SK-MEL-5 (cell line): ENCODE data around the gene SSX2B. TPM values are rescaled to one million over a fixed set of nuclear protein-coding genes. Genes with fewer than 3 reads are reported as not detected.
"Not testable (repeated sequence)": the region's sequence is repeated elsewhere in the genome, so short reads cannot be mapped to it uniquely, and the experiment has no call there.

Experiments
- DNase-seq: peaks from one replicate; pipeline ENCODE4 v3.0.0-alpha.2; 2016; ENCODE audit warnings: low read depth, low spot score
- in situ Hi-C: cut with HindIII; loops from 2 replicates; pipeline ENCODE4 v1.10.0; 2016; ENCODE audit warnings: low sequenced_read_pairs, high pct_unique_total_duplicates, low pct_unique_long_range_greater_than_20kb
- polyA plus RNA-seq, 2 experiments: library from polyadenylated mRNA; depleted of rRNA; stranded (reverse); fragments of >200 nt; gene quantifications; 2 replicates each; pipeline ENCODE4 v1.2.3, GENCODE V29; 2015
- small RNA-seq, 2 experiments: library from RNA; depleted of rRNA; stranded (forward); fragments of <200 nt; gene quantifications; one replicate each; pipeline ENCODE3, GENCODE V24; 2014
- total RNA-seq: library from RNA; depleted of rRNA; stranded (reverse); fragments of >200 nt; shearing (Covaris generic); gene quantifications from 2 replicates; pipeline ENCODE4 v1.2.3, GENCODE V29; 2014; rRNA removed

The SSX2B gene, protein sequence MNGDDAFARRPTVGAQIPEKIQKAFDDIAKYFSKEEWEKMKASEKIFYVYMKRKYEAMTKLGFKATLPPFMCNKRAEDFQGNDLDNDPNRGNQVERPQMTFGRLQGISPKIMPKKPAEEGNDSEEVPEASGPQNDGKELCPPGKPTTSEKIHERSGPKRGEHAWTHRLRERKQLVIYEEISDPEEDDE
- total RNA-seq: not detected in 2 replicates
- polyA plus RNA-seq (2015; cell fraction: cytosol; rRNA removed): 0.24 TPM in 1 of 2 replicates, not detected in the other
- polyA plus RNA-seq (2015; cell fraction: nucleus; rRNA removed): 0.70 and 2.0 TPM in 2 replicates

DNA sequence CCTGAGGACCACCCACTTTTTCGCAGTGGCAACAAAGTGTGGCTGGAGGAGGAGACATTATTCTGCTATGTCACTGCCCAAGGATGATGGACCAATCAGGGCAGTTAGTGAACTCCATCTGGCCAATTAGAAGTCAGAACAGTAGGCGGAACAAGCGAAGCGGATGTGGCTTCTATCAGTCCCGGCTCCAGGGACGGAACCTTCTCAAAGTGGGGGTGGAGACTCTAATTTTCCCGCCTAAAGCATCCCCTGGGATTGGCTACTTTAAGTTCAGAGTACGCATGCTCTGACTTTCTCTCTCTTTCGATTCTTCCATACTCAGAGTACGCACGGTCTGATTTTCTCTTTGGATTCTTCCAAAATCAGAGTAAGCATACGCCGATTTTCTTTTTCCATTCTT, at the start of gene SSX2B:
TSS of gene SSX2B (plus strand) at position 301 of the 400 bp plus-strand sequence. CDS start 1,429 bp downstream, outside the sequence.
- DNase-seq, in situ Hi-C loops: not testable (repeated sequence)

DNA sequence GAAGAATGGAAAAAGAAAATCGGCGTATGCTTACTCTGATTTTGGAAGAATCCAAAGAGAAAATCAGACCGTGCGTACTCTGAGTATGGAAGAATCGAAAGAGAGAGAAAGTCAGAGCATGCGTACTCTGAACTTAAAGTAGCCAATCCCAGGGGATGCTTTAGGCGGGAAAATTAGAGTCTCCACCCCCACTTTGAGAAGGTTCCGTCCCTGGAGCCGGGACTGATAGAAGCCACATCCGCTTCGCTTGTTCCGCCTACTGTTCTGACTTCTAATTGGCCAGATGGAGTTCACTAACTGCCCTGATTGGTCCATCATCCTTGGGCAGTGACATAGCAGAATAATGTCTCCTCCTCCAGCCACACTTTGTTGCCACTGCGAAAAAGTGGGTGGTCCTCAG, 44.0 kb upstream of the SSX2B start, which contains the start of gene SSX2:
TSS of gene SSX2 (minus strand) at position 101 of the 400 bp plus-strand sequence. CDS start 1,429 bp downstream, outside the sequence.
- in situ Hi-C loops, DNase-seq: not testable (repeated sequence)

DNA sequence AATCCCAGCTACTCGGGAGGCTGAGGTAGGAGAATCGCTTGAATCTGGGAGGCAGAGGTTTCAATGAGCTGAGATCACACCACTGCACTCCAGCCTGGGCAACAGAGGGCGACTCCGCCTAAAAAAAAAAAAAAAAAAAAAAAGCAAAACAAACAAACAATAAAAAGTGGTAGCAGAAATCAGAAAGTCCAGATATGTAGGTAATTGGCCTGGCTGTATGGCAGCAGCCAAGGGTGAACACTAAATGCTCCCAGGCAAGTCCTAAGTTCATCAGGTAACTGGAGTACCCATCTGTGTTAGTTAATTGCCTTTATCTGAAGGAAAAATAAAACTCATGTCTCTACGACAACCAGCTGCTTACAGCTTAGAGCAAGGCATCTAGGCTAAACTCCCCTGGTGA, 14.9 kb downstream of the SSX2B start:
- in situ Hi-C loops, DNase-seq: not testable (repeated sequence)

DNA sequence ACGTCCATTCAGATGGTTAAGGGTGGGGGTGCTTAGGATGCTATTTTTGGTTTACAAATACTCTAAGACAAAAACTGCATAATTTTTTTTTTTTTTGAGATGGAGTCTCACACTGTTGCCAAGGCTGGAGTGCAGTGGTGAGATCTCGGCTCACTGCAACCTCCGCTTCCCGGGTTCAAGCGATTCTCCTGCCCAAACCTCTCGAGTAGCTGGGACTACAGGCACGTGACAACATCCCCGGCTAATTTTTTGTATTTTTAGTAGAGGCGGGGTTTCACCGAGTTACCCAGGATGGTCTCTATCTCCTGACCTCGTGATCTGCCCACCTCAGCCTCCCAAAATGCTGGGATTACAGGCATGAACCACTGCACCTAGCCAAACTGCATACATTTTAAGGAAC, 22.5 kb downstream of the SSX2B start:
- DNase-seq, in situ Hi-C loops: not testable (repeated sequence)

DNA sequence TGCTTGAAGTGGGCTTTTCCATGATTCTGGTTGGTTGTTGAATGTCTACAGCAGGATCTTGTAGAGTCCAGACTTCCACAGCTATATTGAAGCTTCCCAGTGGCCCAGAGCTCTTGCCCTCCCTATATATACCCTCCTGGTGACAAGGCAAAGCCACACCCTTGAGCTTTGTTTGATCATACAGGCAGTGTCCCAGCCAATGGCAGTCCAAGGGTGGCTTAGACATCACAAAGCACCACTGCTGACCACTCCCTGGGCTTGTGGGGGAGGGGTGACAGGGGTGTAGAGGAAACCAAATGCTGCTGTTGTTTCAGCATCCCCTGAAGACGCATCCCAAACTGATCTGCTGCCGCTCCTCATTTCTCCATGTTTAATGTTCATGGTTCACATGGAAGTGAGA, 46.3 kb downstream of the SSX2B start, which contains the start of gene SPANXN5:
TSS of gene SPANXN5 (minus strand) at position 101 of the 400 bp plus-strand sequence. CDS start at position 22, 79 bp downstream.
- DNase-seq, in situ Hi-C loops: not testable (repeated sequence)

DNA sequence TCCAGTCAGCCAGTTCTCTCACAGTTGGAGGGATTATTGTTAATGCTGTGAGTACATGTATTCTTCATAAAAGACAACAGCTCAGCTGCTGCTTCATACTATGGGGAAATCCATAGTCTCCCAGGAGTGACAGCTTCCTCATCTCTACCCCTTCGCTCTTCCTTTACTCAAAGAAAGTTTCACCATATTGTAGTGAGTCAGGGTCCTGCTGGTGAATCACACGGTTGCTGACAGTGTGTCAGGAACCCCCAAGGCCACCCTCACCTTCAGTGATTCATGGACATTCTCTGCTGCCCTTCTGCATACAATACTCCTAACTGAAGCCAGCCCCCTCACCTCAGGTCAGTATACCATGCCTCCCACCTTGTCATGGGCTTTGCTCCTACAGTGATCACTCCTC, 53.8 kb downstream of the SSX2B start:
- in situ Hi-C loops, DNase-seq: not testable (repeated sequence)

Small RNA genes within 50 kb of the gene (small RNA-seq; reads per million reads assigned to genes)
- gene AC244505.3 (0 reads per million in 2 experiments), gene AC244505.5 (0 reads per million in 2 experiments), gene AC244505.6 (0 reads per million in 2 experiments), gene AC244505.7 (0 reads per million in 2 experiments)

Other genes starting within 250 kb of the SSX2B start
- 1.8 and 15.3 TPM in 2 replicates for gene XAGE1B, start 234.2 kb upstream of the SSX2B start, total RNA-seq
- gene SSX7, start 96.4 kb upstream of the SSX2B start, total RNA-seq: not detected in 2 replicates
- not detected in 2 replicates for gene SSX2, start 44.1 kb upstream of the SSX2B start, total RNA-seq
- gene SPANXN5, start 46.2 kb downstream of the SSX2B start, total RNA-seq: not detected in 2 replicates
- gene XAGE5, start 60.0 kb downstream of the SSX2B start, total RNA-seq: not detected in 2 replicates
- not detected in 2 replicates for gene XAGE3, start 116.8 kb downstream of the SSX2B start, total RNA-seq
- gene FAM156B, start 146.1 kb downstream of the SSX2B start, total RNA-seq: 7.5 and 9.1 TPM in 2 replicates
- 3.1 and 5.5 TPM in 2 replicates for gene FAM156A, start 207.3 kb downstream of the SSX2B start, total RNA-seq